Measurements from ENCODE around the gene KLHDC10.

Gene KLHDC10

DNA sequence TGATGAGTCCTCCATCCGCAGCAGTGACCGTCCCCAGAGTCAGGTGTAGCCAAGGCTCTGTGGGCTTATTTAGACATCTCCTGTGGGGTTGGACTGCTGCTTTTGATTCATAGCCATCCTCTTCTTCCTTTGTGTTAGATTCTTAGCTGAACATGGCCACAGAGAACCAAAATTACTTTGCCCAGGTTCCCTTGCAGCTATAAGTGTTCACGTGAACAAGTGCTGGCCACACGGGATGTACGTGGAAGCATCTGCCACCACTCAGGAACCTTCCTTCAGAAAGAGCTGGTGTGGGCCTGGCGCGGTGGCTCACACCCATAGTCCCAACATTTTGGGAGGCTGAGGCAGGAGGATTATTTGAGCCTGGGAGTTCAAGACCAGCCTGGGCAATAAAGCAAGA, 85.8 kb downstream of the KLHDC10 start:
- TF ChIP-seq EZH2phosphoT487 (IDR thresholded peaks at IDR 0.05; ENCODE audit: low read depth), result no peak
- TF ChIP-seq, protein P1, sequence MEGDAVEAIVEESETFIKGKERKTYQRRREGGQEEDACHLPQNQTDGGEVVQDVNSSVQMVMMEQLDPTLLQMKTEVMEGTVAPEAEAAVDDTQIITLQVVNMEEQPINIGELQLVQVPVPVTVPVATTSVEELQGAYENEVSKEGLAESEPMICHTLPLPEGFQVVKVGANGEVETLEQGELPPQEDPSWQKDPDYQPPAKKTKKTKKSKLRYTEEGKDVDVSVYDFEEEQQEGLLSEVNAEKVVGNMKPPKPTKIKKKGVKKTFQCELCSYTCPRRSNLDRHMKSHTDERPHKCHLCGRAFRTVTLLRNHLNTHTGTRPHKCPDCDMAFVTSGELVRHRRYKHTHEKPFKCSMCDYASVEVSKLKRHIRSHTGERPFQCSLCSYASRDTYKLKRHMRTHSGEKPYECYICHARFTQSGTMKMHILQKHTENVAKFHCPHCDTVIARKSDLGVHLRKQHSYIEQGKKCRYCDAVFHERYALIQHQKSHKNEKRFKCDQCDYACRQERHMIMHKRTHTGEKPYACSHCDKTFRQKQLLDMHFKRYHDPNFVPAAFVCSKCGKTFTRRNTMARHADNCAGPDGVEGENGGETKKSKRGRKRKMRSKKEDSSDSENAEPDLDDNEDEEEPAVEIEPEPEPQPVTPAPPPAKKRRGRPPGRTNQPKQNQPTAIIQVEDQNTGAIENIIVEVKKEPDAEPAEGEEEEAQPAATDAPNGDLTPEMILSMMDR (IDR thresholded peaks at IDR 0.05; ENCODE audit: low read depth, low read length), result no peak
- H3K4me3 ChIP-seq (ENCODE audit: low read length), result no peak overlapping the region
- H2AFZ ChIP-seq (ENCODE audit: low read depth, low read length), result no peak overlapping the region
- H3K9me3 ChIP-seq (ENCODE audit: insufficient read depth, low read length), result no peaks in the 10 kb centered on the region
- no peak overlapping the region for H3K27ac ChIP-seq (ENCODE audit: low read length)
- H3K36me3 ChIP-seq (replicated peaks; ENCODE audit: low read depth, low read length), result peaks cover 21% of the 10 kb centered on the region
- H3K4me2 ChIP-seq (ENCODE audit: low read length), result no peak overlapping the region
- H4K20me1 ChIP-seq (ENCODE audit: insufficient read depth, low read length), result no peaks in the 10 kb centered on the region
- no peaks in the 10 kb centered on the region for H3K4me1 ChIP-seq (ENCODE audit: low read length)
- H3K79me2 ChIP-seq (ENCODE audit: low read length), result no peaks in the 10 kb centered on the region
- H3K27me3 ChIP-seq (ENCODE audit: low read depth, low read length), result no peaks in the 10 kb centered on the region
- H3K9ac ChIP-seq (ENCODE audit: low read length), result no peak overlapping the region

DNA sequence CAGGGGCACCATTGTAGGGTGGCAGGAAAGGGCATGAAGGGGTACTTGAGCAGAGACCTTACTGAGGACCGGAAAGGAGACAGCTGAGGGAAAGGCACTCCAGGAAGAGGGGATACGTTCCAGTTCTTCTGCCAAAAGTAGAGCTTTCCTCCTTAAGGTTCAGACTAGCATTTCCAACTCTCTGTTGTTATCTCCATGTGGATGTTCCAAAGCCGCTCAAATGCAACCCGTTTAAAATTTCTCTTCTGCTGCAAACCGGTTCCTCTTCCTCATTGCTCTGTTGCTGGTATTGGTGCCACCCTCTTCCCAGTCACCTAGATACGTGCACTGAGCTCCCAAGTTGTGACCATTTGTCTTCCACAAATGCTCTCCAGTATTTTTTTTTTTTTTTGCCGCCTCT, 87.4 kb downstream of the KLHDC10 start:
- H3K27ac ChIP-seq (ENCODE audit: low read length), result no peak overlapping the region
- TF ChIP-seq, protein P1 (IDR thresholded peaks at IDR 0.05; ENCODE audit: low read depth, low read length), result no peak
- no peak for TF ChIP-seq EZH2phosphoT487 (IDR thresholded peaks at IDR 0.05; ENCODE audit: low read depth)

DNA sequence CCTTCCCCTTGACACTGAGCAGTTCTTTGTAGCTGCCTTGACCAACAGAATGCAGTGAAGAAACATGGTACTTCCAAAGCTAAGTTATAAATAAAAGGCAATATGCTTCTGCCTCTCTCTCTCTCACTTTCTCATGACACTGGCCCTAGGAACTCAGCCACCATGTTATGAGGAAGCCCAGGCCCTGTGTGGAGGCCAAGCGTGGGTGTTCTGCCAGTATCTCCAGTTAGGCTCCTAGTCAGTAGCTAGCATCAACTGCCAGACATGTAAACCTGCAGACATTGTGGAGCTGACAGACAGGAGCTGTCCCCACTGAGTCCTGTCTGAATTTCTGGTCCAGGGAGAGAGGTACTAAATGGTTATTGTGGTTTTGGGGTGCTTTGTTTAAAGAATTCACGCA, 89.7 kb downstream of the KLHDC10 start:
- TF ChIP-seq, protein P1 (IDR thresholded peaks at IDR 0.05; ENCODE audit: low read depth, low read length), result no peak
- no peak for TF ChIP-seq EZH2phosphoT487 (IDR thresholded peaks at IDR 0.05; ENCODE audit: low read depth)
- no peak overlapping the region for H3K9ac ChIP-seq (ENCODE audit: low read length)
- H3K4me1 ChIP-seq (ENCODE audit: low read length), result no peaks in the 10 kb centered on the region
- peaks cover 43% of the 10 kb centered on the region for H3K36me3 ChIP-seq (replicated peaks; ENCODE audit: low read depth, low read length)
- H3K9me3 ChIP-seq (ENCODE audit: insufficient read depth, low read length), result no peaks in the 10 kb centered on the region
- H4K20me1 ChIP-seq (ENCODE audit: insufficient read depth, low read length), result no peaks in the 10 kb centered on the region
- no peak overlapping the region for H3K4me2 ChIP-seq (ENCODE audit: low read length)
- no peak overlapping the region for H3K27ac ChIP-seq (ENCODE audit: low read length)
- H2AFZ ChIP-seq (ENCODE audit: low read depth, low read length), result no peak overlapping the region
- H3K79me2 ChIP-seq (ENCODE audit: low read length), result no peaks in the 10 kb centered on the region
- no peaks in the 10 kb centered on the region for H3K27me3 ChIP-seq (ENCODE audit: low read depth, low read length)
- no peak overlapping the region for H3K4me3 ChIP-seq (ENCODE audit: low read length)

More for the DNA sequence above, 87.4 kb downstream of the KLHDC10 start:
- H3K27me3 ChIP-seq (ENCODE audit: low read depth, low read length), result no peaks in the 10 kb centered on the region
- no peaks in the 10 kb centered on the region for H3K9me3 ChIP-seq (ENCODE audit: insufficient read depth, low read length)
- no peaks in the 10 kb centered on the region for H4K20me1 ChIP-seq (ENCODE audit: insufficient read depth, low read length)
- no peaks in the 10 kb centered on the region for H3K4me1 ChIP-seq (ENCODE audit: low read length)
- H3K36me3 ChIP-seq (replicated peaks; ENCODE audit: low read depth, low read length), result peaks cover 33% of the 10 kb centered on the region
- H3K4me3 ChIP-seq (ENCODE audit: low read length), result no peak overlapping the region
- no peaks in the 10 kb centered on the region for H3K79me2 ChIP-seq (ENCODE audit: low read length)
- H3K4me2 ChIP-seq (ENCODE audit: low read length), result no peak overlapping the region
- no peak overlapping the region for H3K9ac ChIP-seq (ENCODE audit: low read length)
- no peak overlapping the region for H2AFZ ChIP-seq (ENCODE audit: low read depth, low read length)

DNA sequence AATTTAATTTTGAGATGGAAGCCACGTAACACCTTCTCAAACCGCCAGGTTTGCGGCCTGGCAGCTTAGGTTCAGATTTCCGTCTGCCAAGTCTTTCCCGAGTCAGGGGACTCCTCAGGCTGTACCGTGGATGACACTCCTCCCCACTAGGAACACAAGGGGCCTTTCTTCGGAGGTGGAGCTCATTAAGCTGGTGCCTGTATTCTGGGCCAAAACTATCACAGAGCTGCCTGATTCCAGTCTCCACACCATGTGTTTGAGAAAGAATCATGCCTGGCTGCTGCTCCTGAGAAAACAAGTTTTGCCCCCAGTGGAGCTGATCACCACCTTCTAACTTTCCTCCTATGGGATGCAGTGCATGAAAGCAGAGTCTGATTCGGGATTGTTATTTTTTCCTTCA, 90.1 kb downstream of the KLHDC10 start:
- Histone ChIP-seq H4K20me1 (ENCODE audit: insufficient read depth, low read length) (no peaks in the 10 kb centered on the region), H3K36me3 (replicated peaks; ENCODE audit: low read depth, low read length) (peaks cover 45% of the 10 kb centered on the region), H3K27ac (ENCODE audit: low read length) (no peak overlapping the region), H3K27me3 (ENCODE audit: low read depth, low read length) (no peaks in the 10 kb centered on the region), H3K9me3 (ENCODE audit: insufficient read depth, low read length) (no peaks in the 10 kb centered on the region), H3K4me2 (ENCODE audit: low read length) (no peak overlapping the region), H3K4me3 (ENCODE audit: low read length) (no peak overlapping the region), H3K79me2 (ENCODE audit: low read length) (no peaks in the 10 kb centered on the region), H3K9ac (ENCODE audit: low read length) (no peak overlapping the region), H2AFZ (ENCODE audit: low read depth, low read length) (no peak overlapping the region), H3K4me1 (ENCODE audit: low read length) (no peaks in the 10 kb centered on the region)
- TF ChIP-seq EZH2phosphoT487 (IDR thresholded peaks at IDR 0.05; ENCODE audit: low read depth), result no peak
- TF ChIP-seq, protein P1 (IDR thresholded peaks at IDR 0.05; ENCODE audit: low read depth, low read length), result no peak
